Hematopoietic multipotent progenitor cell treated with erythropoietin and hydrocortisone succinate and interleukin-3 and kit ligand, for 6 days (in vitro differentiated cells): Measurements from ENCODE around the gene OR4K15.
A peak's percentile ranks its signal among the peaks of the same experiment; 100 is the strongest.
"Not testable (repeated sequence)": the region's sequence is repeated elsewhere in the genome, so short reads cannot be mapped to it uniquely, and the experiment has no call there.

Experiments used
- DNase-seq: peaks from one replicate; pipeline ENCODE4 v3.0.0-alpha.2; 2015

The OR4K15 gene

GRCh38 chr14:19975291-19975690 is at the start of gene OR4K15:
TSS of gene OR4K15 (plus strand) at chr14:19975591. CDS start at chr14:19975591, 0 bp downstream.
- DNase-seq, result no peak

GRCh38 chr14:19930617-19931016 is 44.8 kb upstream of the OR4K15 start, which contains the start of gene OR4K1:
TSS of gene OR4K1 (plus strand) at chr14:19930917. CDS start at chr14:19935667, 4,750 bp downstream.
- no peak for DNase-seq

GRCh38 chr14:19941668-19942067 is 33.7 kb upstream of the OR4K15 start:
- no peak for DNase-seq

- DNase-seq, result no peak
Measured at GRCh38 chr14:19947413-19948090, 27.8 kb upstream of the OR4K15 start.

- no peak for DNase-seq
Measured at GRCh38 chr14:19949218-19949617, 26.2 kb upstream of the OR4K15 start.

- DNase-seq, result not testable (repeated sequence)
Measured at GRCh38 chr14:19969735-19970134, 5.7 kb upstream of the OR4K15 start.

GRCh38 chr14:19974844-19975243 is 547 bp upstream of the OR4K15 start:
- DNase-seq, result peak; percentile 3

GRCh38 chr14:19993438-19993837 is 18.0 kb downstream of the OR4K15 start:
- no peak for DNase-seq

GRCh38 chr14:20001863-20002262 is 26.5 kb downstream of the OR4K15 start, which contains the start of gene OR4Q2:
TSS of gene OR4Q2 (plus strand) at chr14:20002163.
- no peak for DNase-seq

- peak; percentile 23 for DNase-seq
Measured at GRCh38 chr14:20002319-20002718, 26.9 kb downstream of the OR4K15 start.

- no peak for DNase-seq
Measured at GRCh38 chr14:20008156-20008555, 32.8 kb downstream of the OR4K15 start.

- DNase-seq, result no peak
Measured at GRCh38 chr14:20019257-20019865, 44.0 kb downstream of the OR4K15 start, which contains the start of gene OR4K14. TSS of gene OR4K14 (minus strand) at chr14:20019307. CDS start at chr14:20015193, 4,114 bp downstream.
